ENCODE data around the gene RPS19.

DNA sequence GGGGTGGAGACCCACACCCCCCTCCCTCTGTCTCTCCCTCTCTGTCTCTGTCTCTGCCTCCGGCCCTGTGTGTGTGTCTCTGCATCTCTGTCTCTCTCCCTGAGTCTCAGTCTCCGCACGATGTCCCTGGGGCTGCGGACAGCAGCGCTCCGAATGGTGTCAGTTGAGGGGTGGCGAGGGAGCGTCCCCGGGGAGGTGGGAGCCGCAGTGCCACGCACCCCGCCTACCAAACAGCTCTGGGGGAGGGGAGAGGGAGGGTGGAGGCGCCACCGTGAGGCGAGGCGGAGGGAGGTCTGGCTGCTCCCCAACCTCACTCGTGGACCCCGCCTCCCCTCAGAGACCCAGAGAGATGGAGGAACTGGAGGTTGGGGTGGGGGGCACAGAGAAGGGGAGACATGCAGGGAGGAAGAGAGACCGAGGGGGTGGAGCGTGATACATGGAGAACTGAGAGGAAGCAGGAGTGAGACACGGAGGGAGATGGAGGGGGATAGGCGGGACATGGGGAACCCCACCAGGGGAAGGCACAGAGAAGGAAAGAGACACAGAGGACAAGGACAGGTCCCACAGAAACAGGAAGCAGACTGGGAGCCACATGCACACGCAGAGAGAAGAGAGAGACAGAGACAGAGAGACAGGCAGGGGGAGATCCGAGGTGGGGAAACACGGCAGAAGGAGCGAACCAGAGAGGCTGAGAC is 61.0 kb downstream of the RPS19 start:
- TF ChIP-seq GATA3 (IDR thresholded peaks at IDR 0.05; ENCODE audit: low read depth, low read length) (no peak), GATA2 (IDR thresholded peaks at IDR 0.05; ENCODE audit: low read depth, low read length) (no peak)
